ENCODE data around the gene MYRFL.
"Not testable (repeated sequence)": the region's sequence is repeated elsewhere in the genome, so short reads cannot be mapped to it uniquely, and the experiment has no call there.

Gene MYRFL

GRCh38 chr12:69824966-69825560 lies at the start of gene MYRFL:
Gene MYRFL, plus strand, starts transcription at chr12:69825227. Its CDS starts 291 bp downstream, at chr12:69825518.
- no peak for DNase-seq

GRCh38 chr12:69779928-69780327 lies 45.1 kb upstream of the MYRFL start:
- no peak for DNase-seq

GRCh38 chr12:69783365-69783764 lies 41.7 kb upstream of the MYRFL start:
- no peak for DNase-seq

GRCh38 chr12:69789351-69789750 lies 35.7 kb upstream of the MYRFL start:
- DNase-seq: no peak

- no peak for DNase-seq
Observed at GRCh38 chr12:69792533-69792932, 32.5 kb upstream of the MYRFL start.

- not testable (repeated sequence) for DNase-seq
Observed at GRCh38 chr12:69807101-69807897, 17.7 kb upstream of the MYRFL start.

GRCh38 chr12:69810870-69811498 lies 14.0 kb upstream of the MYRFL start:
- no peak for DNase-seq

GRCh38 chr12:69816082-69816481 lies 8.9 kb upstream of the MYRFL start:
- DNase-seq: no peak

- DNase-seq: no peak
Observed at GRCh38 chr12:69821032-69821455, 4.0 kb upstream of the MYRFL start.

GRCh38 chr12:69821456-69822159 lies 3.4 kb upstream of the MYRFL start:
- no peak for DNase-seq

- no peak for DNase-seq
Observed at GRCh38 chr12:69822201-69822860, 2.7 kb upstream of the MYRFL start.

- DNase-seq: no peak
Observed at GRCh38 chr12:69824028-69824427, 999 bp upstream of the MYRFL start.

- DNase-seq: no peak
Observed at GRCh38 chr12:69828897-69829296, 3.9 kb downstream of the MYRFL start.

- no peak for DNase-seq
Observed at GRCh38 chr12:69833696-69834095, 8.7 kb downstream of the MYRFL start.

GRCh38 chr12:69834147-69834546 lies 9.1 kb downstream of the MYRFL start:
- DNase-seq: no peak

GRCh38 chr12:69834576-69834975 lies 9.5 kb downstream of the MYRFL start:
- no peak for DNase-seq

GRCh38 chr12:69835081-69835480 lies 10.1 kb downstream of the MYRFL start:
- DNase-seq: no peak

GRCh38 chr12:69836015-69836414 lies 11.0 kb downstream of the MYRFL start:
- DNase-seq: no peak

GRCh38 chr12:69837191-69837590 lies 12.2 kb downstream of the MYRFL start:
- DNase-seq: no peak

- no peak for DNase-seq
Observed at GRCh38 chr12:69837657-69838415, 12.8 kb downstream of the MYRFL start.

GRCh38 chr12:69840727-69841126 lies 15.7 kb downstream of the MYRFL start:
- no peak for DNase-seq

GRCh38 chr12:69843608-69844007 lies 18.6 kb downstream of the MYRFL start:
- no peak for DNase-seq

Measured in CD4-positive, alpha-beta T cell treated with Interferon gamma for 1 hour (primary cell).